SW 1271 (cell line): ENCODE measurements around the gene HCCS.
"Not testable (repeated sequence)": the region's sequence is repeated elsewhere in the genome, so short reads cannot be mapped to it uniquely, and the experiment has no call there.

Experiments
- DNase-seq, 2 experiments: peaks; one replicate each; lab custom pipeline; 2025; lab: John Stamatoyannopoulos, UW

HCCS gene

GRCh38 chrX:11123087-11123486, 12.0 kb downstream of the HCCS start:
- not testable (repeated sequence) for DNase-seq

- DNase-seq: no peak
Observed at GRCh38 chrX:11124112-11124511, 13.0 kb downstream of the HCCS start.

GRCh38 chrX:11125060-11125459, 13.9 kb downstream of the HCCS start:
- no peak for DNase-seq

GRCh38 chrX:11129534-11130105, 18.5 kb downstream of the HCCS start:
- no peak for DNase-seq

DNA sequence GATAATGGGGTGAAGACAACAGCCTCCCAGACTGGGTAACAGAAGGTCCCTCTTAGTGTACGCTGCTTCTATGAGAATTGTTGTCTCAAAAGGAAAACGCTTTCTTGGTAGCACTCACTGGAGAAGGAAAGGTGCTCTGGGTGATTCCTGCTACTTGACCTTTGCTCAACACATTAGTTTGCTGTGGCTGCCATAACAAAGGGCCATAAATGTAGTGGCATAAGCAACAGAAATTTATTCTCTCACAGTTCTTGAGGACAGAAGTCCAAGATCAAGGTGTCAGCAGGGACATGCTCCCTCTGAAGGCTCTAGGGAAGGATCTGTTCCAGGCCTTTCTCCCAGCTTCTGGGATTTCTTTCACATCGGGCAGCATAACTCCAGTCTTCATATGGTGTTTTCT, 19.0 kb downstream of the HCCS start:
- DNase-seq: no peak

GRCh38 chrX:11131146-11131545, 20.0 kb downstream of the HCCS start:
- no peak for DNase-seq

DNA sequence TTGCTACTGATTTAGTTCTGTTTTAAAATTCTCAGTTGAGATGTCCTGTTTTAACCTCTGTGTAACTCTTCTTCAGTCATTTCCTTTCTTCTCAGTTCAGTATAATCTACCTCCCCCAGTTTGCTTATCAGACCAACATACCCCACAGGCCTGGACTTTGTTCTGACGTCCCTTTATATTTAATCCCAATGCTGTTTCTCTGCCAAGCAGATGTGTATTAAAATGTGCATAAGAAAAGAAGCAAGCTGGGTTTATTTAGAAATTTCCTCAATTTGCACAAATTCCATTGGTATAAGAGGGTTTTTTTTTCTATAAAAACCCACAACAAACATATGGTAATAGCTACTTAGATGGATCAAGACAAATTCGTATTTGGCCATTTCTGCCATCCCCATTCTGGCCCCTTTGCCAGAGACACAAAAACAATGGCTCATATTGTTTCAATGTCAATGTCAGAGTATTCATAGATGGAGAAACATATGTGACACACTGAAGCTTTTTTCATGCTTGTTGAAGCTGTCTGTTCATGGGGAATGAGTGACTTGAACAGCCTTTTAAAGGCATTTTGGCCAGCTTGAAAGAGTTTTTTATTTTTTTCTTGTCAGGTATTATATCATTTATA, 24.5 kb downstream of the HCCS start:
- no peak for DNase-seq

DNA sequence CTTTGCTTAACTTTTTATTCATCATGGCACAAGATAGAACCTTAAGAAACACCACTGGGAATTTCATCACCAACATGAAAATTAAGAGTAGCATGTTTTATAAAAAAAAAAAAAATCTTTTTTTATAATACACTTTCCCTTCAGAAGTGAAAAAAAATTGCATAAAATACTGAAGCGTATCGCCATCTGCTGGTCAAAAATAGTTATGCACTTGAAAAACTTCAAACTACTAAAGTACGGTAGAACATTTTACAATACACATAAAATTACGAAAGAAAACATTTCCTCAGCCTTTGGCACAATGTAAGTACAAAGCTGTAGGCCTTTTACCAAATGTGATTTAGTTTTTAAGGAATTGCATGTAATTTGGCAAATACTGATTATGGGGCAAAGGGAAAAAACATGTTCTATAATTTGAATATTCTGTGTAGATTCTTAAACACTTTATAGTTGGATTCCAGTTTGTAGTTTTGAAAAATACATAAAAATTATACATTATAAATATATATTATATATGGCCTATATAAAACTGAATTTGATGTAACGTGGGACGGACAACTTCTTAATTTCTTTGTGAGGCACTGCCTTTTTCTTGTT, 26.5 kb downstream of the HCCS start:
- DNase-seq: peak in 1 of 2 experiments; percentile 1

DNA sequence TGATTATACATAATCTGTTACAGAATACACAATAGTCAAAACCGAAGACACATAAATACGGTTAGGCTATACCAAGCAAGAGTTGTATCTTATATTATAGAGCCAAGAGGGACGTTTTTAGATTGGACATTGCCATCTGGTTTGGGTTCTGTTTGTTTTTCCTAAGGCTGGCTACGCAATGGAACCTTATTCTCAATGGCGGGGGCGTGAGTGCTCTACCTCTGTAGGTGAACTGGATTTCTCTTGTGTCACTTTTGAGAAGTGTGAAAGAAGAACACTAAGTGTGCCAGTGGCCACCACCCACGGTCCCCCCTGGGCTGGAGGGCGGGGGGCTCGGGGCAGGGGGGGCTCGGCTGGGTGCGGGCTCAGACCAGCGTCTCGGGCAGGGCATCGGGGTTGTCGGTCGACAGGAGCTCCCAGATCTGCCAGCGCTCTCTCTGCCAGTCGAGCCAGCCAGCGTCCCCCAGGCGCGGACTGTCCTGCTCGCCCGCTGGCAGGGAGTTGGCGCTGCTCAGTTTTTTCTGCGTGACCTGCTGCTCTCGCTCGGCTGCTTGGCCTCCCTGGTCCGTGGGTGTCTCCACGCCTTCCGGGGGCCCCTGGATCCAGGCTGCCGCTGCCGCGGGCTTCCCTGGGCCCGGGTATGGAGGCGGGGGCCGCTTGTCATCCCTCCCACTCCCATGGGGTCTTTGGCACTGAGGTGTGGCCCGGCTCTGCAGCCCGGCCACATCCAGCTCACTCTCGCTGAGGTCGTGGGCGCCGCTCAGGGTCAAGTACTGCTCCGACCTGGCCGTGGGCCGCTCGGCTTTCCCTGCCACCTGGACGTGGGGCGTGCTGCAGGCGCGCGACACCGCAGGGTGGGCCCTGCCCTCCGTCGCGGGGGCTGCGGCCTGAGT, 27.6 kb downstream of the HCCS start:
- DNase-seq: no peak

- peak in 1 of 2 experiments; percentile 27 for DNase-seq
Observed at GRCh38 chrX:11143931-11144678, 33.0 kb downstream of the HCCS start.

DNA sequence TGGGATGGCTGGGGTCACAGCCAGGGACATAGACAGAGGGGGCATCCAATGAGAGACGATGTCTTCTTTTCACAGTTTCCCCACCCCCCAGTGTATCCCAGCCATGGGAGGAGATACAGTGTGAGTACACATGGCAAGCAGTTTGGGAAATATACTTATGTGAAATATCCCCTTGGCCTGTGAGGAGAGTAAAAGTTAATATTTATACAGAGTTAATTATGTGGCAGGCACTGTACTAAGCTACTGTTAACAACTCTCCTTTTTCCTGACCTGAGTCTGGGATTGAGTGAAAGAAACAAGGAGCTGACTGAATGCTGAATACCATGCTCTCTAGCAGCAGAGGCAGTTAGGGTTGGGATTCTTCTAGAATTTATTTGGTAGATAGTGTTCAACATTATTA, 35.3 kb downstream of the HCCS start:
- DNase-seq: no peak

GRCh38 chrX:11148401-11148800, 37.3 kb downstream of the HCCS start:
- no peak for DNase-seq

DNA sequence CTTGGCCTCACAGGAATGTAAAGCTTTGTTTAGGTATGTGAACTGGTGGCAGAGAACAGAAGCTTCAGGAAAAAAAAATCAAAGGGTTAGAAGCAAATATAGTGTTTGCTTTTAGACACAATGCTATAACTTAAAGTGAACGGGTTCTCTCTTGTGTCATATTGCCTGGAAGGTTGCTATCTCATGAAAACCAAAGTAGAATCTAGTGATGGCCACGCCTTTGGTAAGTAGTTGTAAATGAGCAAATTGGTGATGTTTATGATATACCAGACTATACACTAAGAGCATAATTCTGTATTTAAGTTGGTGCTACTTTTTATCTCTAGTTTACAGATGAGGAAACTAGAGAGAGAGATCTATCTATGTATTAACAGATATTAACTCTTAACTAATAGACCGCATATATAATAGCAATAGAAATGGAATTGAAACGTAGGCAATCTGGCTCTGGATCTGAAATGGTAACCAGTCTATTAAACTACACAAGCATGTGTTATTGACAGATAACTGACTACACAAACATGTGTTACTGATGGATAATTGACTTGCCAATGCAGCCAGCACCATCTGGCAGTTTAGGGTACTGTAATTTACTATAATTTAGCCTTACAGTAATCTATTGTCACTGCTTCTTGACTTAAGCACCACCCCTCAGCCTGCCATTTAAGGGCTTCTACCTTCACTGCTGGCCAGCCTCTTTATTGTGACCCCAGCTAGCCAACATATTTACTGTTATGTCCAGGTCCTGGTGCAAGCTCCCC, 40.8 kb downstream of the HCCS start:
- no peak for DNase-seq

GRCh38 chrX:11159149-11159548, 48.0 kb downstream of the HCCS start:
- DNase-seq: no peak

DNA sequence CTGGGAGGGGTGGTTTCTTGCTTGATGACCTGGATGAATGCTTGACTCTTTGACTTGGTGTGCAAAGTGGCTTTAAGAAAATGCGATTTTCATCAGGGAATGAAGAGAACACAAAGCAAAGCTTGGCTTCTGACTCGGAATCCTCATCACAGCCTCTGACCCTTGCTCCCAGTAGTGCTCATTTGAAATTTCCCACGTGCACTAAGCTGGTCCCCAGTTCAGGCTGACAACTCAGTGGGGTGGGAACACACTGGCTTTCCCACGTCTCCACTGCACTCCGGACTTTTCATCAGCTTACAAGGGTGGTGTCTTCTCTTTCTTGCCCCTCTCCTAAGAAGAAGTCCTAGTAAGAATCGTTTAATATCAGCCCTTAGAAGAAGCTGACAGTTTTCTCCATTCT, 53.3 kb downstream of the HCCS start:
- DNase-seq: no peak

GRCh38 chrX:11171956-11172355, 60.8 kb downstream of the HCCS start:
- no peak for DNase-seq

GRCh38 chrX:11172415-11172814, 61.3 kb downstream of the HCCS start:
- DNase-seq: no peak
